Measurements from ENCODE around the gene ZKSCAN1.

GRCh38 chr7:100011516-100011915 lies 3.9 kb upstream of the ZKSCAN1 start:
- no peak for TF ChIP-seq CTCF (IDR thresholded peaks at IDR 0.05; ENCODE audit: insufficient read depth, low read length)
- no peak for TF ChIP-seq REST (IDR thresholded peaks at IDR 0.05; ENCODE audit: insufficient replicate concordance, low read depth)
- TF ChIP-seq POLR2AphosphoS5 (IDR thresholded peaks at IDR 0.05; ENCODE audit: low read depth) = no peak
- no peak for TF ChIP-seq SPI1 (IDR thresholded peaks at IDR 0.05; ENCODE audit: borderline replicate concordance, low read depth)
